Endodermal cell (in vitro differentiated cells): Measurements from ENCODE around the gene SH2D5. TPM values are rescaled to one million over a fixed set of nuclear protein-coding genes. Genes with fewer than 3 reads are reported as not detected.
A peak's percentile ranks its signal among the peaks of the same experiment; 100 is the strongest.

Experiments
- DNase-seq: peaks from one replicate; pipeline ENCODE4 v3.0.0-alpha.2; 2017
- H3K27ac ChIP-seq: 2 replicates; pipeline ENCODE4 v1.5.1; 2013; ENCODE audit warnings: mild to moderate bottlenecking, low read depth, low read length, moderate library complexity
- H3K27me3 ChIP-seq: 2 replicates; pipeline ENCODE4 v1.6.1; 2013; ENCODE audit warnings: mild to moderate bottlenecking, low read length, moderate library complexity; ENCODE audit not compliant: insufficient read depth, control insufficient read depth, poor library complexity, severe bottlenecking
- H3K36me3 ChIP-seq: 2 replicates; pipeline ENCODE4 v1.7.0; 2013; ENCODE audit warnings: mild to moderate bottlenecking, low read length, moderate library complexity; ENCODE audit not compliant: control insufficient read depth, insufficient read depth
- H3K4me1 ChIP-seq: one replicate; pipeline ENCODE4 v1.7.0; 2013; ENCODE audit warnings: low read length; ENCODE audit not compliant: control insufficient read depth, insufficient read depth
- H3K4me3 ChIP-seq: 2 replicates; pipeline ENCODE4 v1.5.1; 2013; ENCODE audit warnings: mild to moderate bottlenecking, low read length, moderate library complexity
- H3K9ac ChIP-seq: 2 replicates; pipeline ENCODE4 v1.6.1; 2013; ENCODE audit warnings: mild to moderate bottlenecking, low read length, moderate library complexity; ENCODE audit not compliant: poor library complexity, severe bottlenecking; ENCODE audit errors: extremely low read depth
- H3K9me3 ChIP-seq: 2 replicates; pipeline ENCODE4 v1.6.1; 2013; ENCODE audit warnings: mild to moderate bottlenecking, low read length, moderate library complexity; ENCODE audit not compliant: control insufficient read depth
- H3K27ac Mint-ChIP-seq: 2 replicates; pipeline ENCODE4 v1.8.0; 2020; ENCODE audit warnings: mixed read lengths
- H3K27me3 Mint-ChIP-seq: 2 replicates; pipeline ENCODE4 v1.8.0; 2021; ENCODE audit warnings: mild to moderate bottlenecking, mixed read lengths; ENCODE audit not compliant: insufficient read depth
- H3K36me3 Mint-ChIP-seq: 2 replicates; pipeline ENCODE4 v1.8.0; 2020; ENCODE audit warnings: low read depth, mixed read lengths
- H3K4me1 Mint-ChIP-seq: 2 replicates; pipeline ENCODE4 v1.8.0; 2020; ENCODE audit warnings: mixed read lengths
- H3K4me3 Mint-ChIP-seq: 2 replicates; pipeline ENCODE4 v1.8.0; 2020; ENCODE audit warnings: mild to moderate bottlenecking, moderate library complexity, mixed read lengths
- H3K9me3 Mint-ChIP-seq: 2 replicates; pipeline ENCODE4 v1.8.0; 2020; ENCODE audit warnings: mild to moderate bottlenecking, mixed read lengths
- CTCF ChIP-seq: fragments of 200-600 bp; sonication (generic); conservative IDR thresholded peaks from 2 replicates; pipeline ENCODE4 v1.5.0; 2021; ENCODE audit warnings: antibody characterized with exemption, mild to moderate bottlenecking
- WGBS, 2 experiments: methylation state at CpG; one replicate each; pipeline versions ENCODE4 v1.1.5 to v1.1.7; 2013; ENCODE audit warnings: missing lambda C conversion rate in 2 of 2, mixed read lengths in 1 of 2; ENCODE audit not compliant: insufficient coverage in 1 of 2, insufficient read length in 1 of 2; 5-methylcytosine and 5-hydroxymethylcytosine counted together
- total RNA-seq, 2 donors: library from RNA; stranded (reverse); fragmentation: NEBNext Ultra II Directional in 1 of 2; extraction: Animal tissue kit (Norgen Biotek cat#: 25700) in 1 of 2; gene quantifications; 2 replicates in 1 of 2; 3 replicates in 1 of 2; pipeline ENCODE4 v1.2.1, GENCODE V29; 2021

SH2D5 gene
- total RNA-seq, 2 donors from 2014 or later: 4.0 to 5.0 TPM

DNA sequence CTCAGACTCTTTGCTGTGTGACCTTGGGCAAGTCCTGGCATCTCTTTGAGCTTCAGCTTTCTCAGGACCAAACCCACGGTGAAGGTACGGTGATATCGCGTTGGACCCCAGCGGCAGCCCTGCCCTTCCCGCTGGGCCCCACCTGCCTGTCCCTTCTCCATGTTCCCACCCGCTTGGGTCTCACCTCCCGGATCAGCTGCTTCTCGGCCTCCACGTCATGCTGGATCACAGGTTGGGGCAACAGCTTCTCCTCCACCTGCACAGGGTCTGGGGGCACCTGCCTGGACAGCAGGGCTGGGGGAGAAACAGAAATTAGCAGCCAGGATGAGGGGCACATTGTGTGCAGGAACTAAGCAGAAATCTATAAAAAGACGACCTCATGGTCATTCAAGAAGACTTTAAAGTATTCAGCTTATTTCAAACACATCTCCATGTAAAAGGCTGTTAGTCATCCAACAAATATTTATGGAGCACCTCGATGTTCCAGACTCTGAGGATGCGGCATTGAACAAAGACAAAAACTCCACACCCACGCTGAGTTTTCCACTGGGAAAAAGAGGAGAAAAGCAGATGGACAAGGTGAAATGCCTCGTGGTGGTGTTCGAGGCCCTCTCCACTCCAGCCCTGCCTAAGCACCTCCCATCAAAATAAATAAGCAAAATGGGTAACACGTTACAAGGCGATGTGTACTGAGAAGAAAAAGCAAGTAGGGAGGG, 34.1 kb downstream of the SH2D5 start:
- no peak overlapping the region for H3K27ac Mint-ChIP-seq
- WGBS, 2 experiments: 89 to 90% methylated on average over 6 to 18 of the region's 18 CpGs
- Histone ChIP-seq H3K27me3 (no peaks in the 10 kb centered on the region), H3K9me3 (no peaks in the 10 kb centered on the region), H3K36me3 (no peaks in the 10 kb centered on the region), H3K4me1 (no peaks in the 10 kb centered on the region), H3K27ac (no peak overlapping the region), H3K4me3 (no peak overlapping the region), H3K9ac (peak overlapping the region; percentile 11)
- no peaks in the 10 kb centered on the region for H3K4me1 Mint-ChIP-seq
- DNase-seq: no peak
- no peaks in the 10 kb centered on the region for H3K27me3 Mint-ChIP-seq
- H3K9me3 Mint-ChIP-seq: no peaks in the 10 kb centered on the region
- TF ChIP-seq CTCF: no peak
- H3K36me3 Mint-ChIP-seq: no peaks in the 10 kb centered on the region
- H3K4me3 Mint-ChIP-seq: no peak overlapping the region

GRCh38 chr1:20697563-20697962, 34.9 kb downstream of the SH2D5 start:
- no peaks in the 10 kb centered on the region for H3K27me3 Mint-ChIP-seq
- H3K27me3 ChIP-seq: no peaks in the 10 kb centered on the region
- no peaks in the 10 kb centered on the region for H3K9me3 ChIP-seq
- H3K4me3 ChIP-seq: no peak overlapping the region
- no peaks in the 10 kb centered on the region for H3K4me1 ChIP-seq
- no peaks in the 10 kb centered on the region for H3K4me1 Mint-ChIP-seq
- no peak overlapping the region for H3K27ac Mint-ChIP-seq
- H3K9me3 Mint-ChIP-seq: no peaks in the 10 kb centered on the region
- peak overlapping the region; percentile 71 for H3K4me3 Mint-ChIP-seq
- peak; percentile 48 for DNase-seq
- WGBS, 2 experiments: 90% methylated on average over 12 of the region's 12 CpGs
- no peaks in the 10 kb centered on the region for H3K36me3 ChIP-seq
- H3K27ac ChIP-seq: no peak overlapping the region
- H3K9ac ChIP-seq: no peak overlapping the region
- H3K36me3 Mint-ChIP-seq: no peaks in the 10 kb centered on the region
- TF ChIP-seq CTCF: no peak

DNA sequence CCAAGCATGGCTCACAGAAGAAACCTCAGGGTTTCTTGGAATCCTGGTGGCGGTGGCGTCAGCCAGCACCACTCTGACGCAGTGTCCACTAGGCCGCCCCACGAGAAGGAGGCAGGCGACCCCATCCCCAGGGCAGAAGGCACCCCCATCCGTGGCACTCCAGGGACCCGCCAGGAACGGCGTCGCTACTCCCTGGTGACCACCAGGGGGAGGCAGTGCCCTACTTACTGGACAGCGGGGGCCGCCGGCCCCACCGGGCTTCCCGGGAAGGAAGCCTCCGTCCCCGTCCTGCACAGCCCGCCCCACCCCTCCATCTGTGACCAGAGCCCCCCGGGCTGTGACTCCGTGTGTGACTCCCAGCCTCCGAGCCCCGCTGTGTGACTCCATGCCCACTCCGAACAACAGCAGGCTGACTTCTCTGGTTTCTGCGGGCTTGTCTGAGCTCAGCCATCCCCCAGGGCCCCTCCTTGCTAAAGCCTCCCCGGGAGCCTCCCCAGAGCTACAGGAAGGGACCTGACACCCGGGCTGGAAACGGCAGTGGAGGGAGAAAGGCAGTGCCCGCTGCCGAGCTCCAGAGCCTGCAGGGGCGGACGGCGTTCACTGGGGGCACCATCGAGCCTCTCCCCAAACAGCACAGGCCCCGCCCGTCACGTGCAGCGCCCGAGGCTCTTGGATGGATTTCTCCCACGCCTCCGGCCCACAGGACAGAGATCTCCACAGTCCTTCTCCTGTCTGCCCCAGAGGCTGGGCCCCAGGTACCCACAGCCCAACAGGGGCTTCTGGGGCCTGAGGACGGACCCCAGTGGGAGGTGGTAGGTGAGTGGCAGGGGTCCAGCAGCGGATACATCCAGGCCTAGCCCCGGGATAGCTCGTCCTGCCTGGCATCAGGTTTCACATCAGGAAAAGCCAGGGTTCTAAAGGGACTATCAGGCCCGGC, 35.8 kb downstream of the SH2D5 start:
- H3K36me3 ChIP-seq: no peaks in the 10 kb centered on the region
- no peaks in the 10 kb centered on the region for H3K9me3 ChIP-seq
- peak overlapping the region; percentile 32 for H3K9ac ChIP-seq
- TF ChIP-seq CTCF: peak; percentile 95
- H3K9me3 Mint-ChIP-seq: peaks cover 5% of the 10 kb centered on the region
- H3K4me1 ChIP-seq: no peaks in the 10 kb centered on the region
- WGBS, 2 experiments: 4 to 8% methylated on average over 14 to 46 of the region's 46 CpGs
- DNase-seq: peak; percentile 96
- H3K27me3 Mint-ChIP-seq: no peaks in the 10 kb centered on the region
- H3K27me3 ChIP-seq: no peaks in the 10 kb centered on the region
- H3K4me3 Mint-ChIP-seq: peak overlapping the region; percentile 71
- peak overlapping the region; percentile 73 for H3K4me3 ChIP-seq
- H3K27ac Mint-ChIP-seq: peak overlapping the region; percentile 90
- H3K27ac ChIP-seq: peak overlapping the region; percentile 77
- no peaks in the 10 kb centered on the region for H3K36me3 Mint-ChIP-seq
- H3K4me1 Mint-ChIP-seq: no peaks in the 10 kb centered on the region
